Neuronal stem cell (in vitro differentiated cells): Measurements from ENCODE around the gene HSPB1.
"Not testable (repeated sequence)": the region's sequence is repeated elsewhere in the genome, so short reads cannot be mapped to it uniquely, and the experiment has no call there.

Source experiments
- DNase-seq: peaks from one replicate; pipeline ENCODE4 v3.0.0-alpha.2; 2013; ENCODE audit warnings: low spot score
- H2AFZ ChIP-seq: one replicate; pipeline ENCODE4 v1.6.1; 2013; ENCODE audit warnings: mild to moderate bottlenecking, low read length, inconsistent platforms
- H2AK5ac ChIP-seq: 2 replicates; pipeline ENCODE4 v1.6.1; 2013; ENCODE audit warnings: low read depth, mild to moderate bottlenecking, inconsistent platforms, low read length, moderate library complexity, mixed read lengths
- H2BK120ac ChIP-seq: 2 replicates; pipeline ENCODE4 v1.6.1; 2013; ENCODE audit warnings: low read depth, mild to moderate bottlenecking, inconsistent platforms, low read length, moderate library complexity, mixed read lengths
- H2BK12ac ChIP-seq: one replicate; pipeline ENCODE4 v1.6.1; 2013; ENCODE audit warnings: low read length, inconsistent platforms
- H2BK15ac ChIP-seq: 2 replicates; pipeline ENCODE4 v1.6.1; 2013; ENCODE audit warnings: mild to moderate bottlenecking, low read length, inconsistent platforms, mixed read lengths
- H2BK5ac ChIP-seq: one replicate; pipeline ENCODE4 v1.6.1; 2013; ENCODE audit warnings: inconsistent platforms, mild to moderate bottlenecking, low read length, moderate library complexity
- H3K14ac ChIP-seq: one replicate; pipeline ENCODE4 v1.6.1; 2013; ENCODE audit warnings: low read length, inconsistent platforms
- H3K18ac ChIP-seq: 2 replicates; pipeline ENCODE4 v1.6.1; 2013; ENCODE audit warnings: low read length, inconsistent platforms
- H3K23ac ChIP-seq: 2 replicates; pipeline ENCODE4 v1.6.1; 2013; ENCODE audit warnings: low read depth, mild to moderate bottlenecking, mixed read lengths, low read length, inconsistent platforms; ENCODE audit not compliant: poor library complexity
- H3K27ac ChIP-seq: replicated peaks from 3 replicates; pipeline ENCODE4 v1.5.1; 2013; ENCODE audit warnings: low read length, inconsistent platforms
- H3K27me3 ChIP-seq, 3 experiments: 2 replicates each; pipeline ENCODE4 v1.6.1; 2013; ENCODE audit warnings: low read length in 3 of 3, mild to moderate bottlenecking in 2 of 3, inconsistent platforms in 1 of 3, low read depth in 1 of 3, mixed read lengths in 1 of 3, moderate library complexity in 1 of 3; ENCODE audit not compliant: control insufficient read depth in 3 of 3, insufficient read depth in 3 of 3
- H3K36me3 ChIP-seq, 2 donors: replicated peaks in 1 of 2; 2 replicates each; pipeline ENCODE4 v1.6.1; 2013; ENCODE audit warnings: low read length in 2 of 2; ENCODE audit not compliant: control insufficient read depth in 2 of 2, insufficient read depth in 2 of 2
- H3K4ac ChIP-seq: 2 replicates; pipeline ENCODE4 v1.6.1; 2013; ENCODE audit warnings: inconsistent platforms, mild to moderate bottlenecking, low read length, moderate library complexity
- H3K4me1 ChIP-seq, 2 donors: 1 replicate in 1 of 2; 2 replicates in 1 of 2; pipeline ENCODE4 v1.6.1; 2013; ENCODE audit warnings: low read length in 2 of 2, low read depth in 1 of 2; ENCODE audit not compliant: control insufficient read depth in 2 of 2, insufficient read depth in 1 of 2
- H3K4me2 ChIP-seq: one replicate; pipeline ENCODE4 v1.6.1; 2013; ENCODE audit warnings: mild to moderate bottlenecking, low read length, inconsistent platforms; ENCODE audit not compliant: insufficient read depth, poor library complexity, severe bottlenecking
- H3K4me3 ChIP-seq, 2 donors: 2 replicates each; pipeline ENCODE4 v1.5.1; 2013; ENCODE audit warnings: low read length in 2 of 2, mild to moderate bottlenecking in 2 of 2, inconsistent platforms in 1 of 2, moderate library complexity in 1 of 2
- H3K79me1 ChIP-seq: one replicate; pipeline ENCODE4 v1.6.1; 2013; ENCODE audit warnings: low read depth, mild to moderate bottlenecking, inconsistent platforms, low read length, moderate library complexity
- H3K9ac ChIP-seq: one replicate; pipeline ENCODE4 v1.6.1; 2013; ENCODE audit warnings: mild to moderate bottlenecking, low read depth, low read length, inconsistent platforms; ENCODE audit not compliant: poor library complexity
- H3K9me3 ChIP-seq, 2 donors: replicated peaks in 1 of 2; 2 replicates each; pipeline versions ENCODE3 to v1.6.1; 2013; ENCODE audit warnings: low read length in 2 of 2, mild to moderate bottlenecking in 2 of 2, inconsistent platforms in 1 of 2, low read depth in 1 of 2, mixed read lengths in 1 of 2, moderate library complexity in 1 of 2; ENCODE audit not compliant: control insufficient read depth in 2 of 2, insufficient read depth in 1 of 2
- H4K8ac ChIP-seq: one replicate; pipeline ENCODE4 v1.6.1; 2013; ENCODE audit warnings: low read depth, mild to moderate bottlenecking, inconsistent platforms, low read length, moderate library complexity
- H4K91ac ChIP-seq: one replicate; pipeline ENCODE4 v1.6.1; 2013; ENCODE audit warnings: low read length, low read depth, mild to moderate bottlenecking, inconsistent platforms; ENCODE audit not compliant: poor library complexity
- WGBS, 2 donors: extraction: QIAGEN DNeasy Blood & Tissue Kit; methylation state at CpG; one replicate each; pipeline ENCODE4 v1.1.7; 2013; ENCODE audit warnings: missing lambda C conversion rate in 2 of 2, mixed read lengths in 1 of 2; ENCODE audit not compliant: insufficient read length in 2 of 2, insufficient replicate concordance in 1 of 2; ENCODE audit errors: extremely low coverage in 2 of 2; 5-methylcytosine and 5-hydroxymethylcytosine counted together

HSPB1 gene

GRCh38 chr7:76314042-76314721, 11.7 kb downstream of the HSPB1 start:
- no peak overlapping the region for H2BK120ac ChIP-seq
- peaks cover 0 to 2% of the 10 kb centered on the region in 2 donors for H3K9me3 ChIP-seq
- no peak overlapping the region for H3K9ac ChIP-seq
- H2AFZ ChIP-seq: peak overlapping the region; percentile 89
- no CpG with 5 or more reads among the region's 15 CpGs for WGBS, 2 donors
- H3K79me1 ChIP-seq: peaks cover 3% of the 10 kb centered on the region
- H3K4me2 ChIP-seq: peak overlapping the region; percentile 42
- H3K27ac ChIP-seq: no peak overlapping the region
- H2AK5ac ChIP-seq: no peak overlapping the region
- peak overlapping the region; percentile 65 for H3K18ac ChIP-seq
- H2BK12ac ChIP-seq: no peak overlapping the region
- no peak overlapping the region for H4K8ac ChIP-seq
- no peak overlapping the region for H3K4ac ChIP-seq
- H2BK5ac ChIP-seq: no peak overlapping the region
- peaks cover 12% of the 10 kb centered on the region in 2 donors for H3K4me1 ChIP-seq
- no peaks in the 10 kb centered on the region for H3K27me3 ChIP-seq
- H4K91ac ChIP-seq: no peak overlapping the region
- H3K23ac ChIP-seq: peak overlapping the region; percentile 81
- H3K36me3 ChIP-seq: no peaks in the 10 kb centered on the region
- H3K14ac ChIP-seq: no peak overlapping the region
- peak; percentile 91 for DNase-seq
- no peak overlapping the region for H2BK15ac ChIP-seq
- H3K4me3 ChIP-seq: no peak overlapping the region

GRCh38 chr7:76314740-76315139, 12.3 kb downstream of the HSPB1 start:
- H3K27me3 ChIP-seq, H3K4me3 ChIP-seq, H3K9ac ChIP-seq, H3K79me1 ChIP-seq, H2BK15ac ChIP-seq, H2AK5ac ChIP-seq, H3K9me3 ChIP-seq, H3K36me3 ChIP-seq, H3K4me2 ChIP-seq, H2BK12ac ChIP-seq, DNase-seq, H3K14ac ChIP-seq, H3K18ac ChIP-seq, H4K8ac ChIP-seq, H3K27ac ChIP-seq, H2BK5ac ChIP-seq, H3K4ac ChIP-seq, H3K23ac ChIP-seq, H2AFZ ChIP-seq, H2BK120ac ChIP-seq, H4K91ac ChIP-seq: not testable (repeated sequence)
- no CpG with 5 or more reads among the region's 6 CpGs for WGBS, 2 donors
- H3K4me1 ChIP-seq: peaks cover 12 to 14% of the 10 kb centered on the region in 2 donors

GRCh38 chr7:76315364-76315763, 12.9 kb downstream of the HSPB1 start:
- Histone ChIP-seq H3K9me3 (no peaks in the 10 kb centered on the region), H3K9ac (no peak overlapping the region), H2BK5ac (no peak overlapping the region), H3K18ac (no peak overlapping the region), H2BK120ac (no peak overlapping the region), H3K4me2 (no peak overlapping the region), H3K14ac (no peak overlapping the region), H3K79me1 (no peaks in the 10 kb centered on the region), H2AFZ (peak overlapping the region; percentile 19), H4K91ac (no peak overlapping the region), H3K4ac (no peak overlapping the region), H4K8ac (no peak overlapping the region), H3K23ac (no peak overlapping the region), H3K36me3 (no peaks in the 10 kb centered on the region), H3K27ac (no peak overlapping the region), H2BK12ac (peak overlapping the region; percentile 79), H2BK15ac (peak overlapping the region; percentile 95), H3K4me3 (no peak overlapping the region), H3K4me1 (peaks cover 12 to 14% of the 10 kb centered on the region in 2 donors), H2AK5ac (peak overlapping the region; percentile 64), H3K27me3 (no peaks in the 10 kb centered on the region)
- DNase-seq: no peak
- no CpG with 5 or more reads among the region's 5 CpGs for WGBS, 2 donors

- Histone ChIP-seq H2BK12ac (peak overlapping the region; percentile 48), H3K4me1 (peaks cover 8 to 14% of the 10 kb centered on the region in 2 donors)
- DNase-seq: no peak
Measured at GRCh38 chr7:76316984-76317781, 14.7 kb downstream of the HSPB1 start.

More at GRCh38 chr7:76316984-76317781, 14.7 kb downstream of the HSPB1 start:
- Histone ChIP-seq H2BK15ac (peak overlapping the region; percentile 32), H4K8ac (no peak overlapping the region), H3K27ac (peak overlapping the region; percentile 93), H3K9me3 (no peaks in the 10 kb centered on the region), H3K27me3 (no peaks in the 10 kb centered on the region), H3K4me3 (peak overlapping the region; percentile 31 to 76), H4K91ac (peak overlapping the region; percentile 86), H3K18ac (peak overlapping the region; percentile 93), H2BK120ac (no peak overlapping the region), H2BK5ac (peak overlapping the region; percentile 62), H3K36me3 (peaks cover 0 to 12% of the 10 kb centered on the region in 2 donors), H3K9ac (peak overlapping the region; percentile 56), H3K4ac (peak overlapping the region; percentile 91), H3K79me1 (no peaks in the 10 kb centered on the region), H3K4me2 (peak overlapping the region; percentile 34), H2AFZ (peak overlapping the region; percentile 91), H2AK5ac (peak overlapping the region; percentile 92), H3K23ac (peak overlapping the region; percentile 69), H3K14ac (peak overlapping the region; percentile 49)
- WGBS, 2 donors: no CpG with 5 or more reads among the region's 14 CpGs
